Pancreas (tissue), 10 donors: ENCODE data around the gene NHLRC4. TPM values are rescaled to one million over a fixed set of nuclear protein-coding genes. Genes with fewer than 3 reads are reported as not detected.

Experiments
- ATAC-seq, 4 donors: fragments of 200-7000 bp; cut with Tn5 transposase; one replicate each; pipeline versions ENCODE4 v1.8.0 to v1.9.1; 2020; ENCODE audit warnings: mild to moderate bottlenecking in 4 of 4, moderate library complexity in 4 of 4
- DNase-seq, 6 donors: peaks; one replicate each; pipeline ENCODE4 v3.0.0-alpha.2; 2020
- FAIRE-seq: peaks from 2 replicates; lab custom pipeline; 2012; peaks lifted over from hg19 to GRCh38; lab: Jason Lieb, UNC
- H3K27ac ChIP-seq, 4 donors: fragments of 200-600 bp; sonication (generic); 1 replicate in 3 of 4; 2 replicates in 1 of 4; pipeline versions ENCODE4 v1.5.0 to v1.8.0; 2020
- H3K27me3 ChIP-seq, 4 donors: fragments of 200-600 bp; one replicate each; pipeline ENCODE4 v1.8.0; 2021
- H3K36me3 ChIP-seq, 3 donors: fragments of 200-600 bp; sonication (generic) in 1 of 3; one replicate each; pipeline versions ENCODE4 v1.5.0 to v1.8.0; 2020 to 2021
- H3K4me1 ChIP-seq, 3 donors: fragments of 200-600 bp; one replicate each; pipeline ENCODE4 v1.8.0; 2021
- H3K4me3 ChIP-seq, 4 donors: fragments of 200-600 bp; sonication (generic) in 2 of 4; one replicate each; pipeline versions ENCODE4 v1.5.0 to v1.8.0; 2020 to 2021
- H3K9me3 ChIP-seq, 4 donors: fragments of 200-600 bp; one replicate each; pipeline ENCODE4 v1.8.0; 2021
- CTCF ChIP-seq, 4 donors: fragments of 200-600 bp; sonication (generic) in 3 of 4; IDR thresholded peaks; one replicate each; pipeline versions ENCODE4 v1.5.0 to v1.8.0; 2021; ENCODE audit warnings: antibody characterized with exemption in 4 of 4
- WGBS, 2 donors: extraction: QIAGEN DNeasy Blood & Tissue Kit; methylation state at CpG; one replicate each; pipeline ENCODE4 v1.1.7; 2013; 5-methylcytosine and 5-hydroxymethylcytosine counted together
- intact Hi-C, 3 donors: fragments of 100-400 bp; cut with DNase I; formaldehyde crosslinking; loops; one replicate each; pipeline versions ENCODE4 v1.11.1 to v1.14.2; 2022
- polyA plus RNA-seq, 2 donors: library from polyadenylated mRNA; stranded (reverse); fragments of 200-250 nt; gene quantifications; one replicate each; pipeline ENCODE4 v1.2.3, GENCODE V29; 2013
- total RNA-seq, 6 donors: library from RNA; stranded (reverse); fragmentation: NEBNext Ultra II Directional in 4 of 6; extraction: Animal tissue kit (Norgen Biotek cat#: 25700) in 4 of 6; gene quantifications; one replicate each; pipeline versions ENCODE4 v1.2.1 to v1.2.4, GENCODE V29; 2021 to 2023
- donor health status: healthy with polysubstance abuse.
- donor health status: DM: no; HTN: no; CAD: no; lungs with moderate emphysema.
- donor health status: DM: no; HTN: no; CAD: no.
- donor health status: control.
- donor health status: control.
- donor health status: Bipolar disorder and iron deficiency.
- donor health status: DM: yes; HTN: yes; CAD: no.
- donor health status: DM: no; HTN: no; CAD: no.
- donor health status: DM: no; HTN: no; CAD: no.
- donor health status: DM: yes; HTN: yes; CAD: no.

The NHLRC4 gene
- total and polyA plus RNA-seq, 8 donors, result 0.05 to 0.28 (median 0.14) TPM; not detected in 2

GRCh38 chr16:582218-582613, 15.4 kb downstream of the NHLRC4 start:
- Histone ChIP-seq H3K27ac (peak overlapping the region in 3 of 4 donors; percentile 45 to 61 (median 60)), H3K4me3 (peak overlapping the region in 2 of 4 donors; percentile 26 to 30), H3K27me3 (no peaks in the 10 kb centered on the region), H3K36me3 (no peaks in the 10 kb centered on the region), H3K9me3 (no peaks in the 10 kb centered on the region), H3K4me1 (peaks cover 5 to 30% (median 16%) of the 10 kb centered on the region in 3 donors)
- intact Hi-C loops, result no loop called here
- no peak for ATAC-seq
- WGBS, 2 donors, result 42 to 51% methylated on average over 18 of the region's 18 CpGs
- no peak for TF ChIP-seq CTCF (IDR thresholded peaks at IDR 0.05)
- no peak for FAIRE-seq
- DNase-seq, result peak in 3 of 6 donors; percentile 49 to 87 (median 74)

GRCh38 chr16:582614-583331, 16.0 kb downstream of the NHLRC4 start:
- peak; percentile 50 to 65 (median 57) for ATAC-seq
- H3K9me3 ChIP-seq, result no peaks in the 10 kb centered on the region
- intact Hi-C loops, result no loop called here
- peak in 1 of 4 donors; percentile 22 for TF ChIP-seq CTCF (IDR thresholded peaks at IDR 0.05)
- no peak for FAIRE-seq
- peaks cover 10 to 35% (median 20%) of the 10 kb centered on the region in 3 donors for H3K4me1 ChIP-seq
- DNase-seq, result peak in 5 of 6 donors; percentile 78 to 96 (median 88)
- H3K27ac ChIP-seq, result peak overlapping the region in 3 of 4 donors; percentile 45 to 61 (median 60)
- WGBS, 2 donors, result 43 to 45% methylated on average over 21 of the region's 21 CpGs
- no peaks in the 10 kb centered on the region for H3K27me3 ChIP-seq
- peak overlapping the region in 2 of 4 donors; percentile 26 to 30 for H3K4me3 ChIP-seq
- H3K36me3 ChIP-seq, result no peaks in the 10 kb centered on the region

GRCh38 chr16:583470-583814, 16.6 kb downstream of the NHLRC4 start:
- TF ChIP-seq CTCF (IDR thresholded peaks at IDR 0.05), result no peak
- Histone ChIP-seq H3K27ac (no peak overlapping the region), H3K36me3 (no peaks in the 10 kb centered on the region), H3K9me3 (no peaks in the 10 kb centered on the region), H3K27me3 (no peaks in the 10 kb centered on the region), H3K4me1 (peaks cover 15 to 35% (median 24%) of the 10 kb centered on the region in 3 donors), H3K4me3 (peak overlapping the region in 1 of 4 donors; percentile 30)
- intact Hi-C loops, result no loop called here
- no peak for FAIRE-seq
- 59 to 62% methylated on average over 16 of the region's 16 CpGs for WGBS, 2 donors
- DNase-seq, result no peak
- ATAC-seq, result no peak

- no peak overlapping the region for H3K27ac ChIP-seq
- H3K36me3 ChIP-seq, result no peaks in the 10 kb centered on the region
- WGBS, 2 donors, result 63 to 74% methylated on average over 36 to 38 of the region's 38 CpGs
- DNase-seq (peak in 4 of 6 donors; percentile 20 to 84 (median 50)), ATAC-seq (no peak), FAIRE-seq (no peak)
- H3K4me3 ChIP-seq, result no peak overlapping the region
- intact Hi-C loops, result no loop called here
- H3K4me1 ChIP-seq, result peaks cover 15 to 35% (median 24%) of the 10 kb centered on the region in 3 donors
- no peaks in the 10 kb centered on the region for H3K27me3 ChIP-seq
- no peaks in the 10 kb centered on the region for H3K9me3 ChIP-seq
- TF ChIP-seq CTCF (IDR thresholded peaks at IDR 0.05), result no peak
Observed at GRCh38 chr16:583815-584591, 17.2 kb downstream of the NHLRC4 start.
